WI38 (cell line): ENCODE results near the gene FYCO1.

Source experiments
- H3K4me3 ChIP-seq: 2 replicates; pipeline ENCODE4 v1.5.1; 2011; ENCODE audit warnings: low read depth, mild to moderate bottlenecking, control low read depth, low read length
- TF ChIP-seq, protein P1 (sequence below): IDR thresholded peaks from 2 replicates; pipeline ENCODE4 v1.5.1; 2012; ENCODE audit warnings: low read depth, mild to moderate bottlenecking, control low read depth, low read length

FYCO1 gene

DNA sequence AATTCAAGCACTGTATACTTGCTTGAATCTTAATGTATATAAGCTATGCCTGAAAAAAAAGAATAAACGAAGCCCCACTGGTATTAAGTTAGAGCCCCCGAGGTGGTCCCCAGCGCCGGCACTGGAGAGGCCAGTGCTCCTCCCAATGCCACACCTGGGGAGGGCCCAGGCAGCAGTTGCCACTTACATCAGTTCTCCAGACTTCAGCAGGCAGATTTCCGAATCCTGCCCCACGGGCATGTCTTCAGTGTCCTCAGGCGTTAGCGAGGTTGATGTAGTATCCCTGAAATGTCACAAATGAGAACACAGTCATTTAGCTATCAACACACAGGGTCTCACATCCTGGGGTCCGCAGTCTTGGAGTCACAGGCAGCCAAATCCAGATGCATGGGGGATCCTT, 59.4 kb downstream of the FYCO1 start:
- TF ChIP-seq, protein P1, sequence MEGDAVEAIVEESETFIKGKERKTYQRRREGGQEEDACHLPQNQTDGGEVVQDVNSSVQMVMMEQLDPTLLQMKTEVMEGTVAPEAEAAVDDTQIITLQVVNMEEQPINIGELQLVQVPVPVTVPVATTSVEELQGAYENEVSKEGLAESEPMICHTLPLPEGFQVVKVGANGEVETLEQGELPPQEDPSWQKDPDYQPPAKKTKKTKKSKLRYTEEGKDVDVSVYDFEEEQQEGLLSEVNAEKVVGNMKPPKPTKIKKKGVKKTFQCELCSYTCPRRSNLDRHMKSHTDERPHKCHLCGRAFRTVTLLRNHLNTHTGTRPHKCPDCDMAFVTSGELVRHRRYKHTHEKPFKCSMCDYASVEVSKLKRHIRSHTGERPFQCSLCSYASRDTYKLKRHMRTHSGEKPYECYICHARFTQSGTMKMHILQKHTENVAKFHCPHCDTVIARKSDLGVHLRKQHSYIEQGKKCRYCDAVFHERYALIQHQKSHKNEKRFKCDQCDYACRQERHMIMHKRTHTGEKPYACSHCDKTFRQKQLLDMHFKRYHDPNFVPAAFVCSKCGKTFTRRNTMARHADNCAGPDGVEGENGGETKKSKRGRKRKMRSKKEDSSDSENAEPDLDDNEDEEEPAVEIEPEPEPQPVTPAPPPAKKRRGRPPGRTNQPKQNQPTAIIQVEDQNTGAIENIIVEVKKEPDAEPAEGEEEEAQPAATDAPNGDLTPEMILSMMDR: no peak
- no peak overlapping the region for H3K4me3 ChIP-seq

DNA sequence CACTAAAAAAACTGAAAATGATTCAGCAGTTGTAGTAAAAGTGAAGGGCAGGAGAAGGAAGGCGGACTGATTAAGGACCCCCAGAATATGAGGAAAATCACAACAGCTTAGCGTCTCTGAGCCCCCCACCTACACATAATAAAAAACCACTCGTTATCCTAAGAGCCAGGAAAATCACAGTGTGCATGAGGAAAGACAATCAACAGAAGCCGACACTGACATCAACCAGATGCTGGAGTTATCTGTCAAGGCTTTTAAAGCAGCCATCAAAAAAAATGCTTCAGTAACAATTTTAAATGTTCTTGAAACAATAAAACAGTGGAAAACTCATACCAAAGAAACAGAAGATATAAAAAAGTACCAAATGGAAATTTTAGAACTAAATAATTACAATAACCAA, 62.0 kb downstream of the FYCO1 start:
- TF ChIP-seq, protein P1: no peak
- no peak overlapping the region for H3K4me3 ChIP-seq

DNA sequence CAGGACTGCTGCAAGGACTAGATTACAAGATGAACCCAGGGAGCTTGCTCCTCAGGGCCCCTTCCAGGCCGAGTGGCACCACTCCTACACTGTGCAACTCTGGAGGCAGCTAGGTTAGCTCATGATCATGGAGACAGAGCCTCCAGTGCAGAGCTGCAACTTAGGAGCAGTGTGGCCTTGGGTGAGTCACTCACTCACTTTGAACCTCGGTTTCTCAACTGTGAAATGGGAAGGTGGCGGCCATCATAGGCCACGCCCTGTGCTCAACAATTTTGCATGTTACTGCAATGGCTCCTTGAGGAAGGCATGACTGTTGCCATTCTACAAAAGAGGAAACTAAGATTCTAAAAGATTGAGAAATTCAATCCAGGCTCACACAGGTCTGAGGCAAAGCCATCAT, 63.5 kb downstream of the FYCO1 start:
- TF ChIP-seq, protein P1: no peak
- no peak overlapping the region for H3K4me3 ChIP-seq

- TF ChIP-seq, protein P1: no peak
- H3K4me3 ChIP-seq: no peak overlapping the region
Observed at GRCh38 chr3:45931496-45931895, 64.1 kb downstream of the FYCO1 start.

DNA sequence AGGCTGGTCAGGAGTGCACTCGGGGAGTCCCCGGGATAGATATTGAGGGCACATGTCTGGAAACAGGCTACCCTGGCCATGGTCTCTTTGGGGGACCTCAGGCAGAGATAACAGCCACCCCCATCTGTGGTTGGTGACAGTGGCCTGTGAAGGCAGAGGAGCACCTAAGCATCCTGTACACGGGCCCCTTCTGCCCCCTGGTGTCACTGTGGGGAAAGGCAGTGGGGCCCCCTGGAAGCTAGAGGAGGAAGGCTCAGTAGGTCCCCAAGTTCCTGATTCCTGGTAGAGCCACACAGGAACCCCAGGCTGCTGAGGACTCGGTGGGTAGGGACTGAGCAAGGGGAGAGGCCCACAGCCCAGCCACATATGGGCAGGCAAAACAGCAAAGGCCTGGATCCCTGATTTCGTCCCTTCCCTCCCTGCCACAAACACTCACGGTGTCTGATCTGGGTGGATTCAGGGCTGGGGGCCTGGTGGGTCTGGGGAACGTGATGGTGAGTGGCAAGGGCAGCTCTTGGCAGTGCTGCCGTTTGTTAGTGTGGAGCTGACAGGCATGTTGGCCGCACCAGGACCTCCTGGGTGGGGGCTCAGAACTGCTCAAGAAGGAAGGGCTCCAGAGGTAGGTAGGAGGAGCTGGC, 66.5 kb downstream of the FYCO1 start:
- H3K4me3 ChIP-seq: no peak overlapping the region
- TF ChIP-seq, protein P1: peak; percentile 96

DNA sequence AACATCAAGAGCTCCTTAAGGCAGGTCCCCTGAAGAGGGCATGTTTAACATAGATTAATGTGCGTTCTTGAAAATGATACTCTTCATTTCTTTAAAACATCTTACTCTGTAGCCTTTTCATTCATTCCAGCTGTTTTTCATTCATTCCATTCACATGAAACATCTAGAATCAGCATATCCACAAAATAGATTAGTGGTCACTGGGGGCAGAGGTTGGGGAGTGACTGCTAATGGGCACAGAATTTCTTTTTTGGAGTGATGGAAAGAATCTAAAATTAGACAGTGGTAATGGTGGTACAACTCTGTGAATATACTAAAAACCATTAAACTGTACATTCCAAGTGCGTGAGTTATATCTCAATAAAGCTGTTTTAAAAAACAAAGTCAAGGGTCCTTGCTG, 67.7 kb downstream of the FYCO1 start:
- no peak overlapping the region for H3K4me3 ChIP-seq
- TF ChIP-seq, protein P1: no peak

DNA sequence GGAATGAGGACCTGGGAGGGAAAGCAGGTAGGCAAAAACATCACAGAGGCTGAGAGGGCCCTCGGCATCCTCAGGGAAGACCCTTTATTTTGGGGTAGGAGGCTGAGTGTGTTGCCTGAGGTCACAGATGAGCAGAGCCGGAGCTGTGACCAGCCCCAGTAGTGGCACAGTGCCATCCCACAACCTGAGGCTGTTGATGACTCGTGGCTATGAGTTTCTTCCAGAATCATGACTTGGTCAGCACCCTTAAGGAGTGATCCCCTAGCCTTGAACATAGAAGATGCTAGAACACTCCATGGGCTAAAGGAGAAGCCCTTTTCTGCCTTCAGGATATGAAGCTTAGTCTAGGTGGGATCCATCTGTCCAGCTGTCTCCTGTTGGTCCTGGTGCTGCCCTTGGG, 71.9 kb downstream of the FYCO1 start:
- TF ChIP-seq, protein P1: no peak
- H3K4me3 ChIP-seq: no peak overlapping the region
